ENCODE measurements around the gene SLC6A9.

SLC6A9 gene

GRCh38 chr1:44024903-44025525, 6.2 kb downstream of the SLC6A9 start:
- no peaks in the 10 kb centered on the region for H3K27me3 ChIP-seq (replicated peaks; ENCODE audit: control insufficient read depth, insufficient read depth, low read length)
- H3K36me3 ChIP-seq (ENCODE audit: control insufficient read depth, insufficient read depth, low read length), result no peaks in the 10 kb centered on the region
- no peak overlapping the region for H3K4me3 ChIP-seq (replicated peaks; ENCODE audit: low read depth, low read length)
- TF ChIP-seq CTCF (IDR thresholded peaks at IDR 0.05; ENCODE audit: insufficient read depth, low read length, poor library complexity, severe bottlenecking), result no peak
- no peak for DNase-seq (ENCODE audit: extremely low read depth, insufficient read length)

GRCh38 chr1:44024031-44024902, 7.0 kb downstream of the SLC6A9 start:
- no peak for DNase-seq (ENCODE audit: extremely low read depth, insufficient read length)
- no peaks in the 10 kb centered on the region for H3K36me3 ChIP-seq (ENCODE audit: control insufficient read depth, insufficient read depth, low read length)
- no peak for TF ChIP-seq CTCF (IDR thresholded peaks at IDR 0.05; ENCODE audit: insufficient read depth, low read length, poor library complexity, severe bottlenecking)
- H3K27me3 ChIP-seq (replicated peaks; ENCODE audit: control insufficient read depth, insufficient read depth, low read length), result no peaks in the 10 kb centered on the region; the same call in 1 of the 2 replicates
- no peak overlapping the region for H3K4me3 ChIP-seq (replicated peaks; ENCODE audit: low read depth, low read length)

- no peak overlapping the region for H3K4me3 ChIP-seq (replicated peaks; ENCODE audit: low read depth, low read length)
- no peaks in the 10 kb centered on the region for H3K36me3 ChIP-seq (ENCODE audit: control insufficient read depth, insufficient read depth, low read length)
- no peaks in the 10 kb centered on the region; the same call in 1 of the 2 replicates for H3K27me3 ChIP-seq (replicated peaks; ENCODE audit: control insufficient read depth, insufficient read depth, low read length)
- no peak for DNase-seq (ENCODE audit: extremely low read depth, insufficient read length)
- TF ChIP-seq CTCF (IDR thresholded peaks at IDR 0.05; ENCODE audit: insufficient read depth, low read length, poor library complexity, severe bottlenecking), result no peak
Measured at GRCh38 chr1:44021581-44022321, 9.5 kb downstream of the SLC6A9 start.

- Histone ChIP-seq H3K27me3 (replicated peaks; ENCODE audit: control insufficient read depth, insufficient read depth, low read length) (no peaks in the 10 kb centered on the region; the same call in 1 of the 2 replicates), H3K4me3 (replicated peaks; ENCODE audit: low read depth, low read length) (no peak overlapping the region), H3K36me3 (ENCODE audit: control insufficient read depth, insufficient read depth, low read length) (no peaks in the 10 kb centered on the region)
- no peak for TF ChIP-seq CTCF (IDR thresholded peaks at IDR 0.05; ENCODE audit: insufficient read depth, low read length, poor library complexity, severe bottlenecking)
- DNase-seq (ENCODE audit: extremely low read depth, insufficient read length), result no peak
Measured at GRCh38 chr1:44021156-44021555, 10.1 kb downstream of the SLC6A9 start.

GRCh38 chr1:44020464-44020863, 10.8 kb downstream of the SLC6A9 start:
- H3K4me3 ChIP-seq (replicated peaks; ENCODE audit: low read depth, low read length), result no peak overlapping the region
- no peaks in the 10 kb centered on the region; the same call in 1 of the 2 replicates for H3K27me3 ChIP-seq (replicated peaks; ENCODE audit: control insufficient read depth, insufficient read depth, low read length)
- no peak for DNase-seq (ENCODE audit: extremely low read depth, insufficient read length)
- no peak for TF ChIP-seq CTCF (IDR thresholded peaks at IDR 0.05; ENCODE audit: insufficient read depth, low read length, poor library complexity, severe bottlenecking)
- H3K36me3 ChIP-seq (ENCODE audit: control insufficient read depth, insufficient read depth, low read length), result no peaks in the 10 kb centered on the region
